Activated T-helper 1 cell treated with anti-CD3 and anti-CD28 coated beads, Interleukin-2, amount 50 U/mL, for 16 hours (primary cell): ENCODE data around the gene SUN1.
A peak's percentile ranks its signal among the peaks of the same experiment; 100 is the strongest.
"Not testable (repeated sequence)": the region's sequence is repeated elsewhere in the genome, so short reads cannot be mapped to it uniquely, and the experiment has no call there.

Source experiments
- DNase-seq, 2 donors: peaks; one replicate each; pipeline ENCODE4 v3.0.0-alpha.2; 2020; ENCODE audit warnings: low read depth in 1 of 2, low spot score in 1 of 2

Gene SUN1

GRCh38 chr7:918441-919113 lies 86.3 kb downstream of the SUN1 start:
- DNase-seq = no peak

GRCh38 chr7:919114-919442 lies 86.8 kb downstream of the SUN1 start:
- no peak for DNase-seq

- no peak for DNase-seq
These were observed 87.7 kb downstream of the SUN1 start for GRCh38 chr7:919924-920341.

GRCh38 chr7:920351-921070 lies 88.2 kb downstream of the SUN1 start:
- no peak for DNase-seq

- no peak for DNase-seq
These were observed 88.8 kb downstream of the SUN1 start for GRCh38 chr7:921071-921461.

- DNase-seq = no peak
These were observed 89.5 kb downstream of the SUN1 start for GRCh38 chr7:921581-922333.

GRCh38 chr7:922334-923107 lies 90.2 kb downstream of the SUN1 start:
- no peak for DNase-seq

GRCh38 chr7:923108-924041 lies 91.1 kb downstream of the SUN1 start:
- peak; percentile 86 to 88 for DNase-seq

- not testable (repeated sequence) for DNase-seq
These were observed 91.8 kb downstream of the SUN1 start for GRCh38 chr7:924042-924441.
